WTC11 (cell line): ENCODE measurements around the gene KLHL29.

ENCODE experiments used
- FOXK1 ChIP-seq: sonication (generic); formaldehyde crosslinking; IDR thresholded peaks from 2 replicates; pipeline ENCODE4 v1.8.0; 2022; ENCODE audit warnings: mild to moderate bottlenecking, moderate library complexity, missing genetic modification reagents
- ZNF512 ChIP-seq: sonication (generic); formaldehyde crosslinking; IDR thresholded peaks from 2 replicates; pipeline ENCODE4 v1.8.1; 2022; ENCODE audit warnings: missing genetic modification reagents, borderline replicate concordance
- TF ChIP-seq, protein P1 (sequence below): sonication (generic); formaldehyde crosslinking; IDR thresholded peaks from 2 replicates; pipeline ENCODE4 v1.8.0; 2022; ENCODE audit warnings: mild to moderate bottlenecking, missing genetic modification reagents

DNA sequence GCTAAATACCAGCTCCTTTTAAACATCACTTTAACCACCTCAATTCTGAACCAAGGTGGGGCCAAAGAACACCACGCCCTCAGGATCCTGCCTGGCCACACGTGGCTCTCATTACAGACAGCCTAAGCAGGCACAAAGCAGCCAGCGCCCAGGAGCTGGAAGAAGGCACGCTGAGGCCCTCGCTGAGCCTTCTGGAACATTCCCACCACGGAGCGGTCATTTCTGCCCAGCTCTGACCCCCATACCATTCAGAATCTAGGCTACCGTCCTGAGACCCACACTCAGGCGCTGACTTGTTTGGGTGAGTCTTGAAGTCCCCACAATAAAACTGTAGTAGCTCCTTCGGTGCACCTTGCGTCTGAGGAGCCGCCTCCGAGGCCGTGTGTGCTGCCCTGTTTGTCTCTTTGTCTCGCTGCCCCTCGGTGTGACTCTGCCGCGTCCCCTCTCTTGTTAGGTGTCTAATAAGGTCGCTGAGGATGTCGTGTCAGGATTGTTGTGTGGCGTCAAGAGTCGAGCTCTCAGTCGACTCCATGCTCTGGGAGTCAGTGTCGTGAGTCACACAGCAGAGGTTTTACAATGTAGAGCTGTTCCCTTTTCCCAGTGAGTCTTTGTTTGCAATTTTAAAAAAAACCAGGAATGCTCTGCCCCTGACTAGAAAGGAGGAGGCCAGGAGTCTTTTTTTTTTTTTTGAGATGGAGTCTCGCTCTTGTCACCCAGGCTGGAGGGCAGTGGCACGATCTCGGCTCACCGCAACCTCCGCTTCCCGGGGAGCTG lies 242.4 kb downstream of the KLHL29 start:
- TF ChIP-seq ZNF512 (CRISPR knock-in tag) (no peak), FOXK1 (CRISPR knock-in tag) (no peak)
- TF ChIP-seq, protein P1, sequence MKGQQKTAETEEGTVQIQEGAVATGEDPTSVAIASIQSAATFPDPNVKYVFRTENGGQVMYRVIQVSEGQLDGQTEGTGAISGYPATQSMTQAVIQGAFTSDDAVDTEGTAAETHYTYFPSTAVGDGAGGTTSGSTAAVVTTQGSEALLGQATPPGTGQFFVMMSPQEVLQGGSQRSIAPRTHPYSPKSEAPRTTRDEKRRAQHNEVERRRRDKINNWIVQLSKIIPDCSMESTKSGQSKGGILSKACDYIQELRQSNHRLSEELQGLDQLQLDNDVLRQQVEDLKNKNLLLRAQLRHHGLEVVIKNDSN, result no peak
